Activated CD4-positive, alpha-beta T cell treated with anti-CD3 and anti-CD28 coated beads, Interleukin-2, Interleukin-6, amounts not matched to agents 100 ng/mL and 50 ng/mL, durations not matched to agents 16 hours and 8 hours (primary cell): ENCODE measurements around the gene CREB3L2.
A peak's percentile ranks its signal among the peaks of the same experiment; 100 is the strongest.

Source experiments
- DNase-seq: peaks from one replicate; pipeline ENCODE4 v3.0.0-alpha.2; 2020

CREB3L2 gene

GRCh38 chr7:137950263-137950621 lies 51.6 kb downstream of the CREB3L2 start:
- DNase-seq, result no peak

DNA sequence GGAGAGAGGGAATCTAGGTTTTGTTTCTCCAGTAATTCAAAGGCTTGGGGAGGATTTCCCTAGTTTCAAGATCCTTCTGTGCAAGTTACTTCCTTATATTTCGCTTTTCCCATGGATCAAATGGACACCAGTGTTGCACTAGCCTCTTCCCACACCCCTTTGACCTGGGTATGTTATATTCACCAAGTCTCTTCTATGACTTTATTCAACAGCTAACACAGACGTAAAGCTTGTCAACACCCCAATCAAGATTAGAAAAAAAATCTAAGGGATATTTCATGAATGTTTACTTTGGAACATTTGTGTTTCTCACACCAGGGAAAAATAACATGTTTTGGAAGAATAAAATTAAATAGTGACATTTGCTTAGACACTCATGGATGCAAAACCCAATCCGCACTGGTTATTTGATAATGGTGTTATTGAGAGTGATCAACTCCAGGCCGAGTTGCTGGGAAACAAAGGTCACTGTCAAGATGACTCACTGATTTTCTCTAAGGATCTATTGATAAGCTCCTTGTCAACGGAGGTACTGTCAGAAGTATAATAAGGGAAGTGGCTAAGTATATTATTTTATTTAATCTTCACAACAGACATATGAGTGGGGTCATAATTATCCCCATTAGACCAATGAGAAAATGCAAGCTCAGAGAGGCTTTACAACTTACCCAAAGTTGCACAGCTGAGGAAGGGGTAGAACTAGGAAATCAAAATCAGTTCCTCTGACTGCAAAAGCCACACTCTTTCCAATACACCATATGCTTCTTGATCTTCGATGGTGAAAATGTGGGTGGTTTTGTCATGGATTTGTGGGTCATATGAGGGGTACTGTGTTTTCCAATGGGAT lies 52.2 kb downstream of the CREB3L2 start:
- no peak for DNase-seq

- no peak for DNase-seq
Observed at GRCh38 chr7:137948845-137949330, 53.0 kb downstream of the CREB3L2 start.

- no peak for DNase-seq
Observed at GRCh38 chr7:137948083-137948844, 53.6 kb downstream of the CREB3L2 start.

- DNase-seq, result no peak
Observed at GRCh38 chr7:137947046-137947445, 54.8 kb downstream of the CREB3L2 start.

DNA sequence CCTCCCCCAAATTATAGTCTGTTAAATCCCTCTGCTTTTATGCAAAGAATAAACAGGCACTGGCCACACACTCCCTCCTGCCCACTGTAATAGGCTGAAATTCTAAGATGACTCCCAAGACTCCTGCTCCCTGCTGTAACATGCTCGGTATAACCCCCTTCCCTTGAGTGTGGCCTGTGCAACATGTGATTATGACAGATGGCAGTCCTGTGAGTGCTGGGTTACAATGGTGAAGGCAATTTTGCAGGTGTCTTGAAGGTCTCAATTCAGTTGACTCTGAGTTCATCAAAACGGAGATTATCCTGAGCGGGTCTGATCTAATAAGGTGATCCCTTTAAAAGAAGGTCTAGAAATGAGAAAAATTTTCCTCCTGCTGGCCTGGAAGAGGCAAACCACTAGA lies 55.9 kb downstream of the CREB3L2 start:
- no peak for DNase-seq

DNA sequence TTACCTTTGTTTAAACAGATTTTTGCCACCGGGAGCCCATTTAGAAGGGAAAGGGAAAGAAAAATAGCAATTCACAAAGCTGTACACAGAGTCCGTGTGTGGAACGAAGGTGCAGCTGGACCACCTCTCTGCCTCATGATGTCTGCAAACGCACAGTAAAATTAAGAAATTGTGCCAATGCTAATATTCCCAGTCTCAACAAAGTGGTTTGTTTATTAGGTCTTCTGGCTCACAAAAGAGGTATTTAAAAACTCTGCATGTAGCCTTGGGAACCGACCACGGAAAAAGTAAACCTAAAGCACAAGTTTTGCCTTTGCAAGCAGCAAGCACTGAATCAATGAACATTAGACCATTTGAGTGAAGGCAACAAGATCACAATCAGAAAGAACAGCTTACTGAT lies 57.7 kb downstream of the CREB3L2 start:
- no peak for DNase-seq

DNA sequence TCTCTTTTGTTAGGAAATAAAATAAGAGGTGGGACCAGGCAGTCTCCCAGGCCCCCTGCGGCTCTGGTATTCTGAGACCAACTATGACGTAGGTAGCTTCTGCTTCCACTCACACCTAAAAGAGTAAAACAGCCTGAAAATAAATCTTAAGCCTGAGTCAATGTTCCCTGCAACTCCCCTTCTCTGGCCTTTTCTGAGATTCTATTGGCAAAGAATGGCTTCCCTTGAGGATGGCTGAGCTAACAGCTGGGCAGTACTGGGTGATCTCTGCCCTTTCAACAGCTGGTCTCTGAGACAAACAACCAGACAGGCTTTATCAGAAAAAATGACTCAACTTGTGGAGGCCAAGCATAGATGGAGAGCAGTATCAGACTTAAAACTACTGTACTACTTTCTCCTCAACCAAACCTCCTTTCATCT lies 58.7 kb downstream of the CREB3L2 start:
- no peak for DNase-seq

DNA sequence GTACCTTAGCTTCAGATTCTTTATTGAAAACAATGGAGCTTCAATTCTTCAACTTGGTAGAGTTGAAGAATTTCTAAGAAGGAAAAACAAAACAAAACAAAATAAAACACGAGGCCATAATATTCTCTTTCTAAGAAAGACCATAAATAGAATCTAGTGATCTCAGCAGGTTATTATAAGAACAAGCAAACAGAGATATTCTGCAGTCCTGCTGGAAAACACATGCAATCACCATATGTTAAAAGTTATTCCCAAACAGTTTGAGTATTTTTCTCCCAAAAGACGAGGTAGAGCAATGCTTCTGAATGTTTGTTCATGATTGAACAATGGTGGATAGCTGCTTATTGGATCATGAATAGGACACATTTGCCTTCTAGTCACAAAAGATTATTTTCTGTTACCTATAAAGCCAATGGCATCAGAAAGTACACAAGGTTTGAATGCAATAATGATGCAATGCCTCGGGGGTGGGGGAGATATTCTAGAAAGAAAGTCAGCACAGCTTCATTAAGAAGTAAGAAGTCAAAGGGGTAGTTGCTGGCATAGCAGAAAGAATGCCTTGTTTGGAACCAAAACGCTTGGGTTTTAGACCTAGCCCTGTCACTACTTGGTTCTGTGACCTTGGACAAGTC lies 59.3 kb downstream of the CREB3L2 start:
- DNase-seq, result no peak

DNA sequence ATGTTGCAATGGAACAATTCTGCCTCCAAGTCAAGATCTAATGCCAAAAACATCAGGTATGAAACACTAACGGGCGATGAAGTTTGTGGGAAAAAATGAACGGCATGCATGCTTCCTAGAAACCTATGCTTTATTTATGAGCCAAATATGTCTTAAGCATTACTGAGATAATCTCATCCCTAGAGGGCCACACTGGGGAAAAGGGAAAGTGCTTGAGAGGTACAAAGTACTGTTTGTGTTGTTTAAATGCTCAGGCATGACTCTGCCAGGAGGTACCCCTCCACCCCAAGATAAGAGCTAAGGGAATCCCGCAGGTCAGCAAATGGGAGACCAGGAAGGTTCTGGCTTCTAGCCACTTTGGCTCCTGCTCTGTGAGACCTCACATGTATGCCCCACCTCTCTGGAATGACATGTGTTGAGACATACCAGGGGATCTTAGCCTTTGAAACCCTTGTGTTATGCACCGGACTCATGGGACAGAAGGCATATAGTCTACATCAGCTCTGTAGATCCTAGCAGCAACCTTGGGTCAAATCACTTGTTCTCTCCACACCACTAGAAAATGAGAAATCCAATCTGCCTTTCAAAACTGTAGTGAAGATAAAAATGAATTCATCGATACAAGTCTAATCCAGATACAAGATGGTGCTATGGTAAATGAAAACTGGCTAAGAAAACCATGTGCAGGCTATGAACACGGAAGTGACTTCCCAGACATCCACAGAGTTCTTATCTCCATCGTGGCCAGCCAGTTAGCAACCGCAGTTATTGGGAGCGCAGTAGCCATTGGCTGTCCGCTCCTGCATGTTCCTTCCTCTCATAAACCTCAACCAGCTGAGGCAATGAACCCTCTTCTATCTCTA lies 61.0 kb downstream of the CREB3L2 start:
- DNase-seq, result no peak

DNA sequence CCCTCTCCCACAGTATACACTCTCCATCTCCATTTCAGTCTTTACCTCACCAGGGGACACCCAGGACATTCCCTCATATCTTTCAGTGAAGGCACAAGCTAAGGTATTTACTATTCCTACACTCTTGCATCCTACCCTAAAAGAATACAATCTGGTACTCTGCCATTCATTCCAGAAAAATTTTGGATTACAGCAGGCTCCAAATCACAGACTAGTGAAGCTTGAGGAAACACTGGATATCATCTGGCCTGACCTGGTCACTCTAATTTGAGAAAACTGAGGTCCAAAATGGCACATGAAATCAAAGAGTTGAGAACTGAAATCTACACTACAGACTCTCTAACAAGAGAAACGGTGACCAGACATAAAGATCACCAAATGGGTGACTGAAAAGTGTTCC lies 61.7 kb downstream of the CREB3L2 start:
- DNase-seq, result no peak

GRCh38 chr7:137937202-137937560 lies 64.7 kb downstream of the CREB3L2 start:
- DNase-seq, result no peak

- DNase-seq, result no peak
Observed at GRCh38 chr7:137936509-137937201, 65.2 kb downstream of the CREB3L2 start.

- peak; percentile 32 for DNase-seq
Observed at GRCh38 chr7:137935884-137936508, 65.9 kb downstream of the CREB3L2 start.

GRCh38 chr7:137934941-137935883 lies 66.7 kb downstream of the CREB3L2 start:
- peak; percentile 43 for DNase-seq

DNA sequence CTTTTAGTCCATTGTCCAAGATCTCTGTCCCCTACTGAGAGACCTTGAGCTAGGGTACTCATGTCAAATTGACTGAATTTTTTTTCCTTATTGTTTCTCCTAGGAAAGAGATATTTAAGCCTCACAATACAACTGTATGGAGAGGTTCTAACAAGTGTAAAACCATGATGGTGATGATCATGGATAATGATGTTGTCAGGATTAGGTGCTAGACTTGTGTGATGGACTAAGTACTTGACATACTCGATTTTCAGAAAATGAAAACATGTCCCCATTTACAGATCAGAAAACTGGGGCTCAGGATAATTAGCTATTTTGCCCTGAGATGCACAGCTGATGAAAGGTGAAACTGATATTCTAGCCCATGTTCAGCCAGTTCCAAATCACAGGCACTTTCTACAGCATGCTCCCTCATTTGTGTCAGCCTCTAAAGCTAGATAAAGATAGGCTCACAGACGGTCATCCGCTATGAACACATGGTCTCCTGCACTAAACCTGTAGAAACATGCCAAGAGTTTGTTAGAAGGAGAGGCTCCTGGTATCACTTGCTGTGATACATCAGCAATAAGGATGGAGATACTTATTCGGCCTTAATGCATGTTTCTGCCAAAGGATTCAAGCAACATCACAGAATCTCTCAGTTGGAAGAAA lies 67.6 kb downstream of the CREB3L2 start:
- no peak for DNase-seq

- no peak for DNase-seq
Observed at GRCh38 chr7:137933270-137934017, 68.4 kb downstream of the CREB3L2 start.

DNA sequence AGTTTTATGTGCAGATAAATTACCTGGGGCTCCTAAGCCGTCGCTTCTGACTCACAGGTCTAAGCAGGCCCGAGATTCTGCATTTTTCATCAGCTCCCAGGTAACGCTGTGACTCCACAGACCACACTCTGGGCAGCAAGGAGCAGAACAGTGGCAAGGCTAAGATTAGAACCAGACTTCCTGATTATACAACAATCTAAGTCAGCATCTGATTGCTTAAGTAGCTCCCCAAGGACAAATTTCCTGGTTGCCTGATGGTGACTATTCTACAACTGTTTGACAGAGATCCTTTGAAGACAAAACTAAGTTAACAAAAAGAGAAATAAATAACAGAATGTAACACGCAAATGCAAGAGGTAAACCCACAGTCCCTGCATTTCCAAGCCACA lies 69.0 kb downstream of the CREB3L2 start:
- DNase-seq, result no peak

DNA sequence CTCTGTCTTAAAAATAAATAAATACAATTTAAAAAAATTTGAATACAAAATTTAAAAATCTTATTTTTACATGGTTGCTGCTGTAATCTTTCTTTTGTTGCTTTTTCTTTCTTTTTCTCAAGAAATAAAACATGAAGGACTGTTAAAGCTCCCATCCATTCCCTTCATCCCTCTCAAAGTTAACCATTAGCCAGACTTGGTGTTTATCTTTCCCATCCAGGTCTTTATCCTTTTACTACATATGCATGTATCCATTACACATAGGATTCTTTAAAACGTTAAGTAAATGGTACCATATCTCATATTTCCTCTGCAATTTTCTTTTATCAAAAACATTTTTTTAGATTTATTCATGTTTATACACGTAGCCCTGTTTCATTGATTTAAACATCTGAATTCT lies 70.1 kb downstream of the CREB3L2 start:
- no peak for DNase-seq
